Keratinocyte (primary cell): ENCODE measurements around the gene MED27.

Source experiments
- CTCF ChIP-seq, 3 experiments: IDR thresholded peaks in 1 of 3; conservative IDR thresholded peaks in 1 of 3; optimal IDR thresholded peaks in 1 of 3; 2 replicates in 2 of 3; 3 replicates in 1 of 3; pipeline versions ENCODE3 to v1.5.1; 2011; ENCODE audit warnings: low read length in 3 of 3, mild to moderate bottlenecking in 3 of 3, moderate library complexity in 2 of 3, control low read depth in 1 of 3, inconsistent platforms in 1 of 3; ENCODE audit not compliant: insufficient read depth in 2 of 3; ENCODE audit errors: extremely low read depth in 1 of 3
- EZH2 ChIP-seq: IDR thresholded peaks from one replicate; pipeline ENCODE4 v1.6.1; 2012; ENCODE audit warnings: inconsistent platforms, mild to moderate bottlenecking, low read length, moderate library complexity

- TF ChIP-seq CTCF (optimal IDR thresholded peaks at IDR 0.05 in 1 of 3, IDR thresholded peaks at IDR 0.05 in 1 of 3, conservative IDR thresholded peaks at IDR 0.05 in 1 of 3; ENCODE audit: extremely low read depth in 1 of 3, insufficient read depth in 2 of 3, low read length in 3 of 3) = no peak
- TF ChIP-seq EZH2 = no peak
These were observed 152.6 kb downstream of the MED27 start for GRCh38 chr9:131927091-131927490.
